ENCODE results near the gene PRKCA.

Gene PRKCA

GRCh38 chr17:66834919-66835454 lies 532.6 kb downstream of the PRKCA start, which contains the start of gene CACNG5:
TSS of gene CACNG5 (plus strand) at chr17:66835117. CDS start at chr17:66877333, 42,216 bp downstream.
- POLR2A ChIA-PET (ENCODE audit: low non-redundant PET): no interaction called here
- H3K27ac ChIP-seq: no peak within 1 kb of the TSS
- TF ChIP-seq CTCF (conservative IDR thresholded peaks at IDR 0.05; ENCODE audit: low read depth): no peak
- DNase-seq (ENCODE audit: low spot score): peak; percentile 17
- CTCF ChIA-PET: no interaction called here

GRCh38 chr17:66835476-66835875 lies 533.1 kb downstream of the PRKCA start:
- no peak for DNase-seq (ENCODE audit: low spot score)
- ChIA-PET POLR2A (ENCODE audit: low non-redundant PET) (no interaction called here), CTCF (no interaction called here)
- no peak for TF ChIP-seq CTCF (conservative IDR thresholded peaks at IDR 0.05; ENCODE audit: low read depth)
- H3K27ac ChIP-seq: no peak overlapping the region

- H3K27ac ChIP-seq: no peak overlapping the region
- no peak for DNase-seq (ENCODE audit: low spot score)
- ChIA-PET POLR2A (ENCODE audit: low non-redundant PET) (no interaction called here), CTCF (no interaction called here)
- no peak for TF ChIP-seq CTCF (conservative IDR thresholded peaks at IDR 0.05; ENCODE audit: low read depth)
These were observed 533.9 kb downstream of the PRKCA start for GRCh38 chr17:66836063-66837005.

- ChIA-PET POLR2A (ENCODE audit: low non-redundant PET) (no interaction called here), CTCF (no interaction called here)
- no peak for TF ChIP-seq CTCF (conservative IDR thresholded peaks at IDR 0.05; ENCODE audit: low read depth)
- no peak for DNase-seq (ENCODE audit: low spot score)
- H3K27ac ChIP-seq: no peak overlapping the region
These were observed 534.8 kb downstream of the PRKCA start for GRCh38 chr17:66837226-66837625.

GRCh38 chr17:66837885-66838665 lies 535.7 kb downstream of the PRKCA start:
- ChIA-PET POLR2A (ENCODE audit: low non-redundant PET) (no interaction called here), CTCF (no interaction called here)
- no peak for TF ChIP-seq CTCF (conservative IDR thresholded peaks at IDR 0.05; ENCODE audit: low read depth)
- no peak for DNase-seq (ENCODE audit: low spot score)
- no peak overlapping the region for H3K27ac ChIP-seq

- H3K27ac ChIP-seq: no peak overlapping the region
- CTCF ChIA-PET: no interaction called here
- POLR2A ChIA-PET (ENCODE audit: low non-redundant PET): no interaction called here
These were observed 537.2 kb downstream of the PRKCA start for GRCh38 chr17:66839616-66840015.

More at GRCh38 chr17:66839616-66840015, 537.2 kb downstream of the PRKCA start:
- no peak for DNase-seq (ENCODE audit: low spot score)
- TF ChIP-seq CTCF (conservative IDR thresholded peaks at IDR 0.05; ENCODE audit: low read depth): no peak
